ENCODE data around the gene ABCA3. TPM values are rescaled to one million over a fixed set of nuclear protein-coding genes. Genes with fewer than 3 reads are reported as not detected.
"Not testable (repeated sequence)": the region's sequence is repeated elsewhere in the genome, so short reads cannot be mapped to it uniquely, and the experiment has no call there.

The ABCA3 gene
- polyA plus RNA-seq, 6 donors from 2014 or later = 0.54 to 1.8 (median 0.98) TPM; not detected in 1

GRCh38 chr16:2242598-2242997, 97.9 kb downstream of the ABCA3 start:
- Mint-ChIP-seq H3K36me3 (no peaks in the 10 kb centered on the region), H3K27me3 (no peaks in the 10 kb centered on the region), H3K9me3 (no peaks in the 10 kb centered on the region), H3K4me3 (no peak overlapping the region), H3K27ac (no peak overlapping the region), H3K4me1 (no peaks in the 10 kb centered on the region)
- DNase-seq = no peak
- ATAC-seq (ENCODE audit: low read depth in 2 of 2) = no peak

- not testable (repeated sequence) for H3K27me3 Mint-ChIP-seq; DNase-seq; H3K36me3 Mint-ChIP-seq; ATAC-seq (ENCODE audit: low read depth in 2 of 2); H3K9me3 Mint-ChIP-seq; H3K4me1 Mint-ChIP-seq; H3K4me3 Mint-ChIP-seq; H3K27ac Mint-ChIP-seq
Measured at GRCh38 chr16:2240331-2240730, 100.2 kb downstream of the ABCA3 start.

GRCh38 chr16:2238838-2239675, 101.5 kb downstream of the ABCA3 start:
- no peak for DNase-seq
- no peak overlapping the region for H3K27ac Mint-ChIP-seq
- H3K36me3 Mint-ChIP-seq = no peaks in the 10 kb centered on the region

GRCh38 chr16:2238150-2238837, 102.2 kb downstream of the ABCA3 start:
- Mint-ChIP-seq H3K9me3 (no peaks in the 10 kb centered on the region), H3K4me1 (no peaks in the 10 kb centered on the region), H3K4me3 (no peak overlapping the region), H3K36me3 (no peaks in the 10 kb centered on the region), H3K27ac (no peak overlapping the region), H3K27me3 (peaks cover 0 to 17% (median 0%) of the 10 kb centered on the region in 3 donors)
- no peak for DNase-seq
- ATAC-seq (ENCODE audit: low read depth in 2 of 2) = no peak

More at GRCh38 chr16:2238838-2239675, 101.5 kb downstream of the ABCA3 start:
- ATAC-seq (ENCODE audit: low read depth in 2 of 2) = no peak
- Mint-ChIP-seq H3K4me1 (no peaks in the 10 kb centered on the region), H3K4me3 (no peak overlapping the region), H3K27me3 (peaks cover 0 to 17% (median 0%) of the 10 kb centered on the region in 3 donors), H3K9me3 (no peaks in the 10 kb centered on the region)

GRCh38 chr16:2237493-2238149, 102.9 kb downstream of the ABCA3 start:
- Mint-ChIP-seq H3K4me3 (no peak overlapping the region), H3K27me3 (peaks cover 0 to 17% (median 0%) of the 10 kb centered on the region in 3 donors), H3K9me3 (no peaks in the 10 kb centered on the region), H3K36me3 (no peaks in the 10 kb centered on the region), H3K27ac (no peak overlapping the region), H3K4me1 (no peaks in the 10 kb centered on the region)
- DNase-seq (no peak), ATAC-seq (ENCODE audit: low read depth in 2 of 2) (no peak)

GRCh38 chr16:2237102-2237482, 103.4 kb downstream of the ABCA3 start:
- Mint-ChIP-seq H3K4me1 (no peaks in the 10 kb centered on the region), H3K27me3 (peaks cover 0 to 17% (median 0%) of the 10 kb centered on the region in 3 donors), H3K9me3 (no peaks in the 10 kb centered on the region), H3K4me3 (no peak overlapping the region), H3K27ac (no peak overlapping the region), H3K36me3 (no peaks in the 10 kb centered on the region)
- ATAC-seq (ENCODE audit: low read depth in 2 of 2) (no peak), DNase-seq (no peak)

GRCh38 chr16:2236337-2237101, 104.0 kb downstream of the ABCA3 start, which contains the start of gene DNASE1L2:
Gene DNASE1L2 (plus strand): TSS chr16:2236444. CDS start chr16:2236817, 373 bp downstream.
- no peaks in the 10 kb centered on the region for H3K36me3 Mint-ChIP-seq
- DNase-seq = no peak
- peak within 1 kb of the TSS in 3 of 8 donors; percentile 20 to 63 (median 47) for H3K4me3 Mint-ChIP-seq
- no peak for ATAC-seq (ENCODE audit: low read depth in 2 of 2)
- peak within 1 kb of the TSS in 1 of 6 donors; percentile 47 for H3K27ac Mint-ChIP-seq
- peaks cover 0 to 17% (median 0%) of the 10 kb centered on the region in 3 donors for H3K27me3 Mint-ChIP-seq
- H3K4me1 Mint-ChIP-seq = no peaks in the 10 kb centered on the region
- no peaks in the 10 kb centered on the region for H3K9me3 Mint-ChIP-seq

- Mint-ChIP-seq H3K27ac (no peak overlapping the region), H3K36me3 (no peaks in the 10 kb centered on the region), H3K27me3 (peaks cover 0 to 17% (median 0%) of the 10 kb centered on the region in 3 donors), H3K4me3 (no peak overlapping the region), H3K9me3 (no peaks in the 10 kb centered on the region), H3K4me1 (no peaks in the 10 kb centered on the region)
- no peak for DNase-seq
- no peak for ATAC-seq (ENCODE audit: low read depth in 2 of 2)
Measured at GRCh38 chr16:2235695-2236336, 104.7 kb downstream of the ABCA3 start.

GRCh38 chr16:2235234-2235651, 105.3 kb downstream of the ABCA3 start:
- DNase-seq = no peak
- ATAC-seq (ENCODE audit: low read depth in 2 of 2) = no peak
- H3K9me3 Mint-ChIP-seq = no peaks in the 10 kb centered on the region

GRCh38 chr16:2234813-2235170, 105.7 kb downstream of the ABCA3 start:
- H3K27ac Mint-ChIP-seq = no peak overlapping the region
- H3K9me3 Mint-ChIP-seq = no peaks in the 10 kb centered on the region
- no peak for ATAC-seq (ENCODE audit: low read depth in 2 of 2)
- H3K4me3 Mint-ChIP-seq = no peak overlapping the region
- peaks cover 0 to 17% (median 0%) of the 10 kb centered on the region in 3 donors for H3K27me3 Mint-ChIP-seq
- no peaks in the 10 kb centered on the region for H3K4me1 Mint-ChIP-seq
- no peak for DNase-seq
- H3K36me3 Mint-ChIP-seq = peaks cover 0 to 5% of the 10 kb centered on the region in 2 donors

More at GRCh38 chr16:2235234-2235651, 105.3 kb downstream of the ABCA3 start:
- Mint-ChIP-seq H3K27me3 (peaks cover 0 to 17% (median 0%) of the 10 kb centered on the region in 3 donors), H3K4me3 (peak overlapping the region in 3 of 8 donors; percentile 20 to 63 (median 47)), H3K4me1 (no peaks in the 10 kb centered on the region), H3K36me3 (peaks cover 0 to under 1% of the 10 kb centered on the region in 2 donors), H3K27ac (no peak overlapping the region)

GRCh38 chr16:2233872-2234812, 106.4 kb downstream of the ABCA3 start:
- H3K27ac Mint-ChIP-seq = no peak overlapping the region

More at GRCh38 chr16:2233872-2234812, 106.4 kb downstream of the ABCA3 start:
- Mint-ChIP-seq H3K4me3 (no peak overlapping the region), H3K4me1 (no peaks in the 10 kb centered on the region), H3K27me3 (peaks cover 0 to 17% (median 0%) of the 10 kb centered on the region in 3 donors), H3K9me3 (no peaks in the 10 kb centered on the region), H3K36me3 (peaks cover 0 to 11% of the 10 kb centered on the region in 2 donors)
- no peak for DNase-seq
- peak in 1 of 2 donors; percentile 16 for ATAC-seq (ENCODE audit: low read depth in 2 of 2)

Measured in naive B cell (primary cell).